ENCODE data around the gene IDUA. TPM values are rescaled to one million over a fixed set of nuclear protein-coding genes. Genes with fewer than 3 reads are reported as not detected.
A peak's percentile ranks its signal among the peaks of the same experiment; 100 is the strongest.

The IDUA gene
- total and polyA plus RNA-seq, 2 of the 4 experiments (the other 2 are of a cell fraction) = 0.72 to 12.5 TPM

- peak overlapping the region; percentile 100 for H4K91ac ChIP-seq (ENCODE audit: insufficient read depth, low read depth, low read length)
- H3K4me3 ChIP-seq (ENCODE audit: insufficient read depth, low read depth, low read length) = no peak overlapping the region
- peaks cover 5% of the 10 kb centered on the region for H4K20me1 ChIP-seq (ENCODE audit: insufficient read depth, low read length)
- intact Hi-C loops (cut with micrococcal nuclease) (no loop called here), in situ Hi-C loops (cut with MboI; ENCODE audit: low sequenced_read_pairs) (no loop called here), dilution Hi-C loops (cut with HindIII; ENCODE audit: low sequenced_read_pairs, unreplicated experiment) (no loop called here)
- peak overlapping the region; percentile 96 for H2BK20ac ChIP-seq (ENCODE audit: low read depth, low read length)
- H3K56ac ChIP-seq (ENCODE audit: extremely low read depth, insufficient read depth, low read length) = peak overlapping the region; percentile 68
- peak overlapping the region; percentile 99 for H2AK9ac ChIP-seq (replicated peaks; ENCODE audit: low read depth, low read length, poor library complexity)
- DNase-seq (peak; percentile 99), ATAC-seq (ENCODE audit: low read depth) (peak; percentile 80)
- H3K9ac ChIP-seq (ENCODE audit: low read depth, low read length) = peak overlapping the region; percentile 40
- peak overlapping the region; percentile 18 for H3K4me2 ChIP-seq (ENCODE audit: low read depth, low read length)
- TF ChIP-seq RAD21 (IDR thresholded peaks at IDR 0.05; ENCODE audit: low read length) (peak; percentile 22; the same call in 1 of the 2 replicates), NFE2L2 (IDR thresholded peaks at IDR 0.05; ENCODE audit: low read depth, low read length) (peak; percentile 88), POLR2A (IDR thresholded peaks at IDR 0.05; ENCODE audit: low read depth, low read length) (0 out of 2 replicates have a peak, but pooled peaks have one; percentile 40), CHD1 (IDR thresholded peaks at IDR 0.05; ENCODE audit: low read depth, low read length) (peak; percentile 70), SMC3 (IDR thresholded peaks at IDR 0.05; ENCODE audit: low read depth, low read length) (no peak), RFX5 (IDR thresholded peaks at IDR 0.05; ENCODE audit: low read depth, low read length) (no peak), MAZ (IDR thresholded peaks at IDR 0.05; ENCODE audit: borderline replicate concordance, low read depth, low read length) (peak; percentile 91), MAFK (IDR thresholded peaks at IDR 0.05; ENCODE audit: low read depth, low read length) (peak; percentile 58), USF2 (IDR thresholded peaks at IDR 0.05; ENCODE audit: low read depth, low read length) (peak; percentile 28; the same call in 1 of the 2 replicates), FOS (IDR thresholded peaks at IDR 0.05; ENCODE audit: low read depth, low read length) (peak; percentile 100), MXI1 (IDR thresholded peaks at IDR 0.05; ENCODE audit: borderline replicate concordance, low read depth, low read length) (peak; percentile 35; the same call in 1 of the 2 replicates), BHLHE40 (IDR thresholded peaks at IDR 0.05; ENCODE audit: low read depth, low read length) (peak; percentile 95), RCOR1 (IDR thresholded peaks at IDR 0.05; ENCODE audit: insufficient replicate concordance, low read length) (peak; percentile 70), CEBPB (IDR thresholded peaks at IDR 0.05; ENCODE audit: low read depth, low read length) (peak; percentile 100)
- TF ChIP-seq, protein P1, sequence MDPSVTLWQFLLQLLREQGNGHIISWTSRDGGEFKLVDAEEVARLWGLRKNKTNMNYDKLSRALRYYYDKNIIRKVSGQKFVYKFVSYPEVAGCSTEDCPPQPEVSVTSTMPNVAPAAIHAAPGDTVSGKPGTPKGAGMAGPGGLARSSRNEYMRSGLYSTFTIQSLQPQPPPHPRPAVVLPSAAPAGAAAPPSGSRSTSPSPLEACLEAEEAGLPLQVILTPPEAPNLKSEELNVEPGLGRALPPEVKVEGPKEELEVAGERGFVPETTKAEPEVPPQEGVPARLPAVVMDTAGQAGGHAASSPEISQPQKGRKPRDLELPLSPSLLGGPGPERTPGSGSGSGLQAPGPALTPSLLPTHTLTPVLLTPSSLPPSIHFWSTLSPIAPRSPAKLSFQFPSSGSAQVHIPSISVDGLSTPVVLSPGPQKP (IDR thresholded peaks at IDR 0.05; ENCODE audit: borderline replicate concordance, low read depth, low read length) = no peak
- H2AK5ac ChIP-seq (ENCODE audit: low read depth, low read length) = peak overlapping the region; percentile 97
- BruUV-seq (replicated peaks) = no TSS peak
- H2BK120ac ChIP-seq (ENCODE audit: low read depth, low read length) = peak overlapping the region; percentile 99
- no peaks in the 10 kb centered on the region for H3K36me3 ChIP-seq (ENCODE audit: control insufficient read depth, insufficient read depth, low read length)
- H2BK15ac ChIP-seq (ENCODE audit: low read depth, low read length) = peak overlapping the region; percentile 97; the same call in 2 of the 3 replicates
- H3K79me1 ChIP-seq (ENCODE audit: low read depth in 1 of 2, low read length in 2 of 2) = no peaks in the 10 kb centered on the region; a peak in 1 of 4 replicates
- peak overlapping the region; percentile 78 to 95 for H4K8ac ChIP-seq (ENCODE audit: low read depth in 2 of 2, low read length in 2 of 2)
- peak overlapping the region; percentile 88 for H2BK5ac ChIP-seq (ENCODE audit: low read depth, low read length, poor library complexity, severe bottlenecking)
- WGBS, 2 experiments (ENCODE audit: extremely low coverage in 2 of 2, insufficient read length in 1 of 2) = 19% methylated on average over 12 of the region's 36 CpGs; no CpG with 5 or more reads in 1 of the 2 experiments
- ChIA-PET CTCF (no interaction called here), POLR2A (ENCODE audit: unreplicated experiment) (no interaction called here)
- H3K27me3 ChIP-seq (ENCODE audit: control insufficient read depth, insufficient read depth, low read length) = no peaks in the 10 kb centered on the region
- peaks cover 30% of the 10 kb centered on the region for H3K9me1 ChIP-seq (ENCODE audit: insufficient read depth, low read length)
- H3K27ac ChIP-seq (ENCODE audit: insufficient read depth, low read length) = peak overlapping the region; percentile 85
- H4K5ac ChIP-seq (ENCODE audit: low read depth, low read length) = peak overlapping the region; percentile 87
- H3K9me3 ChIP-seq (ENCODE audit: control insufficient read depth, insufficient read depth, low read length) = no peaks in the 10 kb centered on the region
- peak overlapping the region; percentile 88 for H3K23ac ChIP-seq (ENCODE audit: low read depth, low read length)
- H3K4me1 ChIP-seq (ENCODE audit: control insufficient read depth, insufficient read depth, low read length) = peaks cover 49% of the 10 kb centered on the region
- peak overlapping the region; percentile 54 for H3K18ac ChIP-seq (ENCODE audit: low read depth, low read length)
- peak overlapping the region; percentile 99 for H3K4ac ChIP-seq (ENCODE audit: low read depth, low read length)
- peak overlapping the region; percentile 88 for H2AFZ ChIP-seq (replicated peaks; ENCODE audit: low read length, poor library complexity)
- H3K14ac ChIP-seq (replicated peaks; ENCODE audit: low read depth, low read length) = peak overlapping the region; percentile 88
Measured at GRCh38 chr4:1043651-1044468, 57.0 kb downstream of the IDUA start.
